GM21515 (cell line): ENCODE data around the gene C1orf50.
"Not testable (repeated sequence)": the region's sequence is repeated elsewhere in the genome, so short reads cannot be mapped to it uniquely, and the experiment has no call there.

ENCODE experiments used
- ATAC-seq: cut with Tn5 transposase; IDR thresholded peaks from one replicate; pipeline ENCODE4 v1.9.1; 2021; ENCODE audit not compliant: unreplicated experiment

Gene C1orf50

DNA sequence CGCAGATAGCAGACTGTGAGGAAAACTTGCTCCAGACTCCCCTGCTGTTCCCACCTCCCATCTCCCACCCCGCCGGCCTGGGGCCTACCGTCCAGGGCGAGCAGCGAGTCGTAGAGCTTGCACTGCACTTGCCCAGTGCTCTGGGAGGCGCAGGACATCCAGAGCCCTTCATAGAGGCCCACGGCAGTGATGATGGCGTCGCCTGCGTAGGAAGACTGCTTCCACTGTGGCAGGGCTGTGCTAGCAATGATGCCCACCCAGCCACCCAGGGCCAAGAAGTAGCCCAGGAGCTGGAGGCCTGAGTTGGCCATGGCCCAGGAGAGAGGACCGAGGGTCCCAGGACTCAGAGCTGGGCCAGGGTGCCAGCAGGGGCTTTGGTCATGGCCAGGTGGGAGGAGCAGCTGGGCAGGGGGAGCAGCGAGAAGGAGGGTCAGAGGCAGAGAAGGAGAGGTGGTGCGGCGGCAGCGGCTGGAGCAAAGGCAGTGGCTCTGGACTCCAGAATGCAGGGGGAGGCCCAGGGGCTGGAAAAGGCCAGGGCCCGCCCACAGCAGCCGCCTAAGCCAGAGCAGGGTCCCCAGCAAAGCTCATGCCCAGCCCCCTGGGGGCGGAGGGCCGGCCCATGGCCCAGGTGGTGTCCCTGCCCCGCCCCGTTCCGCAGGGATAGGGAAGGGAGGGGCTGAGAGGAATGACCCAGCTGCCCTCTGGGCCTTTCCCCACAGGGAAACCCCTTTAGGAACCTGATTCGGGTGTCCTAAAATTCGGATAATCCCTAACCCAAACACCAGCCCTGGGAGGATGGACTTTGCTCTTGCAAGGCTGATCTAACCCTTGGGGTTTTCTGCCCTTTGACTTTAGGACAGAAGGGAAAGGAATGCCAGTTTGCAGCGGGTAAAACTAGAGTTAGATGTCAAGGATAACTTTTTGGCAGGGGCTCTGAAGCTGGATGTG, 27.0 kb upstream of the C1orf50 start, which contains the start of gene CLDN19:
Gene CLDN19, minus strand, starts transcription at position 484 of the 948 bp plus-strand sequence. Its CDS starts 173 bp downstream, at position 311.
- no peak for ATAC-seq

DNA sequence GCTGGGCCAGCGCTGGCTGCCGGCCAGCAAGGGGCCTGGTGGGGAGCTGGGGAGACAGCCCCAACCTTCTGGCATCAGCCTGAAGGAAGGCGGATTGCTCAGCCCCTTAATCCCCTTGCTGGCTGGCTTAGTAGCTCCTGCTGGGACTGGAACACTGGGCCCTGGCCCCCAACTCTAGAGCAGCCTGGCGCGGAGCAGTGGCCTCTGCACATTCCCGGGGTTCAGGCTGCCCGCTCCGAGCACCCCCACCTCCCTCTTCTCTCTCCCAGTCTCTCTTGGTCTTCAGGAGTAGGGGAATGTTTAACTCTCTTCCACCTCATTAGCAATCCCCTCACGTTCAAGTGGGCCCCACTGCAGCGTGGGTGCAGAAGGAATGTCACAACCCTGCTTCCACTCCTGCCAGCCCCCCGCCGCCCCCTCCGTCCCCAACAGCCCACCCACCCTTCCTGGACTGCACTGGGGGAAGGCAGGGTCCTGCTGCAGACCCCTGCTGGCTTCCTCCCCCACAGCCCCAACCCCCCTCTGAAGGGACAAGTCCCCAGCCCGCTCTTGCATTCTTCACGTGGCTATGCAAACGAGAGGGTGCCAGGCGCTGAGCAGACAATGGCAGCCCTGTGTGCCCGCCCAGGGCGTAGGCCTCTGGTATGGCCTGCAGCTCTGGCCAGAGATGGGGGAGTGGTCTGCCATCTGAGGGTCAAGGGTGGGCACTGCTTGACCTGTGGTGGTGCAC, 26.0 kb upstream of the C1orf50 start:
- ATAC-seq = no peak

DNA sequence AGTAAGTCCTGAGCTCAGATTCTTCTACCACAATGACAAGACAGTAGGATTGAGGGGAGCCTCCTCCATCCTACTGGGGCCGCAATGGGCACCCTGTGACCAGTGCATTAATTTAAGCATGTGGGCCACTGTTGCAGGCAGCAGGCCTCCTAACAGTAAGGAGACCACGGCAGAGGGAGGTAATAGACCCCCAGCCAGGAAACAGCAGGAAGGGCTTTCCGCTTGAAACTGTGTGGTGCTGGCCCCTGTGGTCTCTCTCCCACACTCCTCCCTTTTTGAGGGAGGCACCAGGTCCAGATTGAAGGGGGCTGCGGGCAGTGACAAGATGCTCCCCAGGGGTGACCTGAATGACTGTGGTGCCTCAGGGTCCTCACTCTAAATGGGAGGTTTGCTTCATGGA, 25.3 kb upstream of the C1orf50 start:
- ATAC-seq = no peak

GRCh38 chr1:42742141-42742540, 24.9 kb upstream of the C1orf50 start:
- ATAC-seq = no peak

DNA sequence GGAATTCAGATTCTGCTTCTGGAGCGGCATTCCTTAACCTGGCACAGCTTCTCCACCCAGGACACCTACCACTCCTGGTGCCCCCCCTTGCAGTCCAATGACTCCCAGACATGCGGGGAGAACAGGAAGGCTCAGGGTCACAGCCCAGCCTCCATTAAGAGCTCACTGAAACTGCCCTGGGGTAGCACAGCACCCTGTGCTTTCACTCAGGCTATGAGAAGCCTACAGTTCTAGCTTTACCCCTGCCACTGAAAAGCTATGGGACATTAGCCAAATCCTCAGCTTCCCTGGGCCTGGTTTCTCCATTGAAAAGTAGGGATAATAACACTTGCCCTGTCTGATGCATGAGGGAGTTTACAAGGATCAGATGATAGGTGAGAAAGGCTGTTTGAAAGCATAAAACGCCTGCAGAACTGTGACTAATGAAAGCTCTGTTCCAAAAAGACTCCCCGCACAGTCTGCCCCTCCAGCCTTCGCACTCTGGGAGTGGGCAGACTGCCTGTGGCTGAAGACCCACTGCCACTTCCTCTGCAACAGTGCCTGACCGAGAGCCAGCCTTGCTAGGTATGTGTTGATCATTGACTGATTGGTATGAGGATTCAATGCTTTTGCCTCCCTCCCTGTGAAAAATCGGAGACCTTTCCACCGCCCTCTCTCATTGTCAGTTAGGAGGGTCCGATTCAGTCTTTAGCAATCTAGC, 24.3 kb upstream of the C1orf50 start:
- ATAC-seq = no peak

- ATAC-seq = no peak
Measured at GRCh38 chr1:42743317-42744147, 23.5 kb upstream of the C1orf50 start.

DNA sequence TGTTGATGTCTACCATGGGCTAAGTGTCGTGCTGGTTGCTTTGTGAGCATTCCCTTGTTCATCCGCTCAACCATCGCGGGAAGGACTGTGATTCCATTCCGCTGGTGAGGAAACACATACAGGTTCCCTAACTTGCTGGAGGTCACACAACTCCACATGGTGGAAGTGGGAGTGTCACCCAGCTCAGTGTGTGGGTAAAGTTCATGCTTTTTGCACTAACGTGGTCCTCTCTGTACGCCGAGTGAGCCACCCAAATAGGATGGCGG, 23.0 kb upstream of the C1orf50 start:
- no peak for ATAC-seq

DNA sequence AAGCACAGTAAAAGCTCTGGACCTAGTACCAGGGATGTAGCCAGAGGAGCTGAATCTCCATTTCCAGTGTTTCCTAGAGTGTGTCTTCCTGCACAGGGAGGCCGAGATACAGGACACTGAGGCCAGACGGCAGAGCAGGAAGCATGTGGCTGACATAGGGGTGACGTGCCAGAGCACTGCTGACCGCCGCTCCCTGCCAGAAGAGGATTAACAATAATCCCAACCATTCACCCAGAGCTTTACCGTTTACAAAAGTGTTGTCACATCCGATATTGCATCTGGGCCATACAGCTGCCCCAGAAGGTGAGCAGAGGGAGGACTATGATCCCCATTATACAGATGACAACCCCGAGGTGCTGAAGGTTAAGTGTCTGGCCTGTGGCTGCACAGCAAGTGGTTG, 21.2 kb upstream of the C1orf50 start:
- no peak for ATAC-seq

DNA sequence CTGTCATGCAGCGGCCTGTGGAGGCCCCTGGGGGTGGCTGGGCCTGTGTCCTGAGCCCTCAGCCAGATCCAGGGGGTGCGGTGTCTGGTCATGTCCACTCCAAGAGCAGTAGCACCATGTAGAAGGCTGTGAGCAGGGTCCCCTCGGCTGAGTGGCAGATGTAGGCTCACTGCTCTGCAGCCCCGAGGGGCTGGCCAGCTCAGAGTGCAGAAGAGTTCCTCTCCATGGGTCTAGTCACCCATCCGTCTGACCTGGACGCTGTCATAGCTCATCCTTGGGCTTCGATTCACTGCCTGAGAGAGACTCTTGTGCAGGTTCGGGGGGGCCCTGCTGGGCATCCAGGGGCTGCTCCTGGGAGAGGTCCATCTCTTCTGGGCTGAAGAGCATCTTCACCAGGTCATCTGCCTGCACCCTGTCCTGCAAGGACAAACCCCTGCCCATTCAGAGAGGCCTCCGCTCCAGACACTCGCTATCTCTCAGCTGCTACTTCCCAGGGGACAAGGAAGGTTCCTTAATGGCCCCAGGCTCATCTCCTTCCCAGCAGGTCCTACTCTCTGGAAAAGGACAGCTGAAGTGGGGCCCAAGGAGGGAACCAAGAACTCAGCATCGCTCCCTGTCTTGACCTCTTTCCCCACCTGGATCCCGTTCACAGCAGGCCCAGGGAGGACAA, 20.5 kb upstream of the C1orf50 start:
- ATAC-seq = no peak

DNA sequence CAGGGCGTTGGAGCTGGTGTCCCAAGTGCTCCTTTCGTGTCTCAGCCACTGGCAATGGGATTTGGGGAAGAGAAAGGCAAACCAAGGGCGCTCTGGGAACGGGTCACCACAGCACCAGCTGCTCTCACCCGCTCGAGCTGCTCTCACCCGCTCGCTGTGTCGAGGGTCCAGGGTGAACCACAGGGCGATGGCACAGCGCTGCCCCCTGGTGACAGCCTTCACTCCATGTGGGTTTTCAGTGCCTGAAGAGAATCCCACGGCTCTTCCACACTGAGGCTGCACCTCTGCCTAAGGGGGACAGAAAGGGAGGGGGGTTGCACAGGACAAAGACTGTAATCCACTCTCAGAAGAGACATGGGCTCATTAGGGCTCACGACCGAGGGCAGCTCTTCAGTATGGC, 19.9 kb upstream of the C1orf50 start:
- no peak for ATAC-seq

- ATAC-seq = no peak
Measured at GRCh38 chr1:42748021-42748420, 19.0 kb upstream of the C1orf50 start.

DNA sequence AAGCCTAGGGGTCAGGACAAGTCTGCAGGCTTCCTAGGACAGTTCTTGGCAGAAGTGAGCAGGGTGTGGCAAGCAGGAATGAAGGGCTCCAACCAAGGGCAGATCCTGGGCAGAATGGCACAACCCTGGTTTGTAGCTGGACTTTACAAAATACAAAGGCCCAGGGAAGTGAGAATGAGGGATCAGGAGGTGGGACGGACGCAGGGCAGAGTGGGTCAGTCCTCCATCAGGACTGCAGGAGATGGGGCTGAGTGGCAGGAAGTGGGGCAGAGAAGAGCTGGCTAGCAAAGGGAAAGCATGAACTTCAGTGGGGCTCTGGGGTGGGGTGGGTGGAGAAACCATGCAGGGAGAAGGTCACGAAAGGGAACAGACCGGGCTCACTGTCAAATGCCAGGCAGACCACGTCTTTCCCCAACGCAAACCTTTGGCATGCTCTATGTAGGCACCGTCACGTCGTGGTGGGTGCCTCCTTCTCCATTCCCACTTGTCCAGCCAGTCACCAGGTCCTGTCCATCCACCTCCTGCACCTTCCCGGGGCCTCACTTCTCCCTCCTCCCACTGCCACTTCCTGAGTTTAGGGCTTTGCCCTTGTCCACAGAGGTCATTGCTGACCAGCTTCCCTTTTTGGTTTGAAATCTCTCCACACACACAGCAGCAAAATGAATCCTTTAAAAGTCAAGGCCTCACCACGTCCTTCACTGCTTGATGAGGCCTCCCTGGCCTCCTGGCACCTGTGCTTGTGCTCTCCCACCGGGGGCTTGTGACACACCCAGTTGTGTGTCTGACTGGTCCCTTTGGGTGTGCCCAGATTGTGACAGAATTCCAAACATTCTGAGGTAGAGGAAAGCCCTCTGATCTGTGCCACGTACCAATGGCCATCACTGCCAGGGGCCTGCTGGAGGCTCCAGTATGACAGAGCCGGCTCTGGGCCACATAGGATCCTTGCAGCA, 18.3 kb upstream of the C1orf50 start:
- ATAC-seq = no peak

GRCh38 chr1:42750041-42750440, 17.0 kb upstream of the C1orf50 start:
- no peak for ATAC-seq

GRCh38 chr1:42751511-42752070, 15.5 kb upstream of the C1orf50 start:
- ATAC-seq = not testable (repeated sequence)

DNA sequence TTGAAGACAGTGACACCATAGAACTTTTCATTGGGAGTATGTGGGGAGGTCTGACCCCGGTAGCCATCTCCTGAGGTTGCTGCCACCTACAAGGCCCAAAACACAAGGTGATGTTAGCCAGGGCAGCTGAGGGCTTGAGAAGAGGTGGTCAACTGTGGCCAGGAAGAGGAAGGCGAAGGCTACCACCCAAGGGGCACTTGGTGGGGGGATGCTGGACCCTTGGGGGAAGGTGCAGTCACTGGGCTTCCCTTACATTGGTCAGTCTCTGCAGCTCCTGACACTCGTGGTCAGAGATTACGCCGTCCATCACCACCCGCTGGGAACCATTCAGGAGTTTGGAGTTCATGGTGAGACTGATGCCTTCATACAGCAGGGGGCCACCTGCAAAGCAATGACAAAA, 14.8 kb upstream of the C1orf50 start:
- no peak for ATAC-seq

GRCh38 chr1:42753070-42753469, 14.0 kb upstream of the C1orf50 start:
- ATAC-seq = no peak

DNA sequence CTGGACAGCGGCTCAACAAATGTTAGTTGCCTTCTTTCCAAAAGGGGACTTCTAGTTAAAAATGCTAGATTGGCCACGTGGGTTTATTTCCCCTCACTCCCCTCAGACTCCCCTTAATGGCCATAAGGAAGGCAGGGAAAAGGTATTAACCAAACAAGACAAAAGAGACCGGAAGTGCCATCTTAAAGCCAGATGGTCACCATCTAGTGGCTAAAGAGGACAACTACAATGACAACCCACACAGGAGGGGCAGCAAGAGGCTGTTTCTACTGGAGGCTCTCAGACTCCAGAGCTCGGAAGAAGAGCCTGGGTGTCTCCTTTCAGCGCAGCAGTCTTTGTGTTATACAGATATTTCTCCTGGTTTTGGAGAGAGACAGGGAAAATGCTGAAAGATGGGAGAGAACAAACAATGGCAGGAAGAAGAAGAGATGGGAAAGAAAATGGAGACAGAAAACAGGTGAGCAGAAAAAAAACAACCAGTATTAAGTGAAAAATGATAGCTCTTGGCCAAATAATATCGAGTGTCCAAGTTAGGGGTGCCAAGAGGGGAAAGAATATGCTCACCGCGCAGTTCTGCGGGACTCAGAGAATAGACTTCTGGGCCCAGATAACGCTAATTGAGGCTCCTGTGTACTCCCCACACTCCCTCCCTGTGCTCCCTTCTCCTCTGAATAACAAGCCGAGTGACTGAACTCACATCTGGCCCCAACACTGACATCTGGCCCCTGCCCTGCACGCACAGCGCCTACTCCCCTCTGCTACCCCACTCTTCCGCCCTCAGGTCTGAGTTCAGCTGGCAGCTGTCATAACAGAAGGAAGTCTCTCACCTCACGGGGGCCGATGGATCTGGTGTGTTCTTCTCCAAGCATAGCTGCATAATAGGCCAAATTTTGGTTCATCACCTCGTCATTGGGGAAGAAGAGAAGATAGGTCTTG, 9.8 kb upstream of the C1orf50 start:
- ATAC-seq = no peak

DNA sequence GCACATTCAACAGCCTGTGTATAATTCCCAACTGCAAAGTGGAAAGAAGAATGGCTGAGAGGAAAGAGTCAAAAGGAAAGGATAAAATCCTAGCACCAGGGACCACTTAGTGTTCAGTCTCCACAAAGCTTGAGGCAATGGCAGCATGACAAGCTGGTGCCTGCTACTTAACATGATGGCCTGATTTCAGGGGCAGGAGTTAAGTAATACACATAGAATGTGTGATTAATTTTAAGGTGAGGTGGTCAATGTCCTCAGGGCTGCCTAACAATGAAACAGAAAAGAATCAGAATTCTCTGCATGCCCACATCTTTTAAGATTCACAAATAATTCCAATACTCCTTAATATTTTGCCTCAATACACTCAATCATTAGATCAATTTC, 9.2 kb upstream of the C1orf50 start:
- ATAC-seq = no peak
